Suppressor macrophage (primary cell): Measurements from ENCODE around the gene ABHD17C.

ENCODE experiments used
- DNase-seq, 4 experiments: peaks; one replicate each; pipeline ENCODE4 v3.0.0-alpha.2; 2020 to 2022

Gene ABHD17C

DNA sequence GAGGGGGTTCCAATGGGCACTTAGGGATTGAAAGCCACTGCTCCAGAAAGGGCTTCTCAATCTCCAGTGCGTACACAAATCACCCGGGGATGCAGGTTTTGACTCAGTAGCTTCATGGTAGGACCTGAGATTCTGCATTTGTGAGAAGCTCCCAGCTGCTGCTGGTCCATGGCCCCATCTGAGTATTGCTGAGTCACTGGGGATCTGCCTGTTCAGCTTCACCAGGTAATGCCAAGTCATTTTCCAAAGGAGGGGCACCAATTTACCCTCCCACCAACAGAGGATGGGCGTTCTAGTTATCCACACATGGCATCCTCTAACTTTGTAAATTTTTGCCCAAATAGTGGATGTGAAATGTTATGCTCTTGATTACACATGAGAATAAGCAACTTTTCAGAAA lies 71.2 kb downstream of the ABHD17C start:
- no peak for DNase-seq

GRCh38 chr15:80768158-80768557 lies 73.0 kb downstream of the ABHD17C start:
- DNase-seq, result no peak

- no peak for DNase-seq
Measured at GRCh38 chr15:80769153-80769828, 74.2 kb downstream of the ABHD17C start.

GRCh38 chr15:80769829-80770705 lies 75.0 kb downstream of the ABHD17C start:
- DNase-seq, result no peak

DNA sequence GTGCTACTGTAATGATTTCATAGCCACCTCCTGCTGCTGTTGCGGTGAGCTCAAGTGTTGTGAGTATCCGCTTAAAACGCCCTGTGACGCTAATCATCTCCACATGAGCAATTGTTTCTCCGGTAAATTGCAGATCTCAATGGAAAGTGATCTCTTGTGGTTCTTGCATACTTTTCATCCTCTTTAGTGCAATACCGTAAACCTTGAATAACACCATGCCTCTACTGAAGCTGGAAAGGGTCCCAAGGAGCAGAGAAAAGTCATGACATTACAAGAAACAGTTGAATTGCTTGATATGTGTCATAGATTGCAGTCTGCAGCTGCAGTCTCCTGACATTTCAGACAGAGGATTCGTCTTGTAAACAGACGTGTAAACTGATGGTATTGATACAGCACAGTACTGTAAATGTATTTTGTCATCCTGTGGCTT lies 78.0 kb downstream of the ABHD17C start:
- DNase-seq, result no peak

GRCh38 chr15:80773792-80774352 lies 78.8 kb downstream of the ABHD17C start:
- no peak for DNase-seq

GRCh38 chr15:80774486-80774885 lies 79.4 kb downstream of the ABHD17C start:
- no peak for DNase-seq

- no peak for DNase-seq
Measured at GRCh38 chr15:80775338-80775737, 80.2 kb downstream of the ABHD17C start.

GRCh38 chr15:80776420-80777045 lies 81.4 kb downstream of the ABHD17C start:
- DNase-seq, result peak; percentile 75 to 90 (median 85)

DNA sequence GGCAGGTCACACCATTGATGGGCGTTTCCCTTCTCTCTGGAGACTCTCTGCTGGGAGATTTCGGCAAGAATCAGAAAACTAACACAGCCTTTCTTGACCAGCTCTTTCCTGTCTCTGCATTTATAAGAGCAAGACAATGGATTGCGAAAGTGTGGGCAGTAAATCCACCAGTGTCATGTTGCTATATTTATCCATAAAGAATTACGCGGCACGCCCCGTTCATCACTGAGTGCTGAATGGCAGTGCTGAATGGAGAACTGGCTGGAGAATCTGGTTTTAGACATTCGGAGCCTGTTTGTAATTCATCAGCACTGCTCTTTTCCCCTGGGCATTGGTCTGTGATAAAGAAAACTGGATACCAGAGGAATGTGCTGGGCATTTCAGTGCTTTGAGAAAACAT lies 82.0 kb downstream of the ABHD17C start:
- DNase-seq, result peak; percentile 77 to 92 (median 84)

DNA sequence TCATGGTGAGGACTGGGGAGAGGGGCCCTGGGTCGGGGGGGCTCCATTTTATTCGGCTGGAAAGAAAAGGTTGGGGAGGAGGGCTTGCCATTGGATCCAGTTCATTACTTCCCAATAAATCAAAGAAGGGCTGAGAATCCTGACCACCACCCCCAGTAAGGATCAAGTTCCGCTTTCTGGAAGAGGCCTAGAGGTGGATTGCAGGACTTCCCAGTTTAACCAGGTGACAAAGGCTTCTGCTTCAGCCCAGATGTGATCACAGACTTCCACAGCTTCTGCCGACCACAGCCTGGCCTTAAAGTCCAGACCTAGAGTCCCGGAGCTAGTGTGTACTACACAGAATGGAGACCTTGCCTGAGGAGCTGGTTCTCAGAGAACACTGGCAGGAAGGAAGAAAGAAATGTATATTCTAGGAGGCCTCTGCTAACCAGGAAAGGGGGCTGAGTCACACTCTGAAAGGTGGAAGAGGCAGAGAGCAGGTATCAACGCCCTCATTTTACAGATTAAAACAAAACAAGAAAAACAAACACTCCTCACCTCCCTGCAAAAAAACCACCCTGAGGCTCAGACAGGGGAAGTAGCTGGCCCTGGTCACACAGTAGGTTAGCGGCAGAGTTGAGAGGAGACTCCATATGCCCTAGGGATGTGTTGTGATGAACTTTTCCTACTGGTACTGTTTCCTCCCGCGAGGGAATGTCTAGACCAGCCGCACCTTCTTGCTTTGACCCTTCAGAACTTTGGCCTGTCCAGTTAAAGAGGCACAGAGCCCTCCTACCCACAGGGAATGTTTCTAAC lies 82.9 kb downstream of the ABHD17C start:
- DNase-seq, result peak in 2 of 4 experiments; percentile 13 to 16

DNA sequence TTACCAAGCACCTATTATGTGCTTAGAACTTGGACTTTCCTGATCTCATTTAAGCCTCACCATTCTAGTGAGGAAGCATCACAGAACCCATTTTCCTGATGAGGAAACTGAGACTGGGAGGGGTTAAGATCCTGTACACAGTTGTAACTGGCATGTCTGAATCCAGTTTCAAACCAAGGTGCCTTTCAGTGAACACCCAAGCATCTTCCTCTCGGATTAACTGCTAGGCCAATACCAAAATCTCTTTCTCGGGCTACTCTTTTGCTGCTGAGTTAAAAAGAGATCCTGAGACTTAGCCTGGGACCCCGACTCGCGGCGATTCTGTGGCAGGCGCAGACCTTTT lies 83.5 kb downstream of the ABHD17C start:
- peak in 1 of 4 experiments; percentile 6 for DNase-seq

- peak; percentile 59 to 84 (median 68) for DNase-seq
Measured at GRCh38 chr15:80778964-80779657, 84.0 kb downstream of the ABHD17C start, which contains the start of gene CEMIP. Gene CEMIP, plus strand, starts transcription at chr15:80779370. Its CDS starts 94,510 bp downstream, at chr15:80873880.

DNA sequence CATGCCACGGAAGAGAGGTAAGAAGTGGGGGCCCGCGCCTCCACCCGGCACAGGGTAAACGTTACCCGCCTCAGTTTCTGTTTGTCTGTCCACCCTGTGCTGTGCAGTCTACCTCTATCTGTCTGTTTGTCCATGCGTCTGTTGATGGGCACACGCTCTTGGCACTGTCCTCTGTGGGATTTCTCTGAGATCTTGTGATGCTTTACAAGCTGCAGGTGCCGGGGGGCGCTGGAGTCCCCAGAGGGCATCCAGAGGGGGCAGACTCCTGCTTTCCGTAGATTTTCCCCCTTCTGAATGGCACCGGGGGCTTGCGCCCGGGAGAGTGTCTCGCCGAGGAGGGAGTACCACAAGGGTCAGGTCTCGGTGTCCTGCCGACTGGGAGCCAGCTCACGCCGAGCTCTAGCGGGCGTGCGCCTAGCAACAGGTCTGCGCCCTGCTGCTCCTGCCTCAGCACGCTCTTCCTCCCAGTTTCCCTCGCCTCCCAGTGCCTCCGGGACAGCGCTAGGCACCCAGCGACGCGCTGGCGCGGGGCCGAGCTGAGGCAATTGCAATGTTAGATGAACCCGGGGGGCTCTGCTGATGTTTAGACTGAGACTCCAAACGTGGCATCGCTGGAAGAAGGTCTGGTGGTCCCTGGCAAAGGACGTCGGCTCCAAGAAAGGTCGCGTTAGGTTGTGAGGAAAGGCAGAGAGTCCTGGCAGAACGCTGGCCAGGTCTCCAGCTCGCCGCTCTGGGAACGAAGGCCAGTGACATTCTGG lies 84.7 kb downstream of the ABHD17C start:
- peak in 2 of 4 experiments; percentile 16 to 23 for DNase-seq

- DNase-seq, result peak; percentile 45 to 81 (median 63)
Measured at GRCh38 chr15:80780416-80781221, 85.5 kb downstream of the ABHD17C start.

- DNase-seq, result no peak
Measured at GRCh38 chr15:80783260-80783659, 88.2 kb downstream of the ABHD17C start.

GRCh38 chr15:80785335-80785734 lies 90.2 kb downstream of the ABHD17C start:
- DNase-seq, result no peak

DNA sequence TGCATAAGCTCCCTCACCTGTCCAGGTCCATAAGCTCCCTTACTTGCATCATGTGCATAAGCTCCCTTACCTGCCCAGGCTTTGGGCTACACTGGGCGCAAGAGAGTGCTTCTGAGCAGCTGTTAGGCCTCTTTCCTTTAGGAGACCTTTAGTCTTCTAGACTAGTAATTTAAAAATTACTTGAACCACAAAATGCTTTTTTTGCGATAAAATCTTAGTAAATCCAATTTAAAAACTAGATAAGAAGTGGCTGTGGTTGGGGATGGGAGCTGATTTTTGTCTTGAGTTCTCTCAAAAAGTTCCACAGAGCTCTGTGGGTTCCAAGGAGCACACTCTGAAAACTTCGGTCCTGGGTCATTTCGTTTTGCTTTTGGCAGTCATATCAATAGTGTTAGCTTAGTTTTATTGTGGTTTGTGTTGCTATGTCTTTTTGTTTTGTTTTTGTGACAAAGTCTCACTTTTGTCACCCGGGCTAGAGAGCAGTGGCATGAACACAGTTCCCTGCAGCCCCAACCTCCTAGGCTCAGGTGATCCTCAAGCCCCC lies 90.8 kb downstream of the ABHD17C start:
- DNase-seq, result no peak

DNA sequence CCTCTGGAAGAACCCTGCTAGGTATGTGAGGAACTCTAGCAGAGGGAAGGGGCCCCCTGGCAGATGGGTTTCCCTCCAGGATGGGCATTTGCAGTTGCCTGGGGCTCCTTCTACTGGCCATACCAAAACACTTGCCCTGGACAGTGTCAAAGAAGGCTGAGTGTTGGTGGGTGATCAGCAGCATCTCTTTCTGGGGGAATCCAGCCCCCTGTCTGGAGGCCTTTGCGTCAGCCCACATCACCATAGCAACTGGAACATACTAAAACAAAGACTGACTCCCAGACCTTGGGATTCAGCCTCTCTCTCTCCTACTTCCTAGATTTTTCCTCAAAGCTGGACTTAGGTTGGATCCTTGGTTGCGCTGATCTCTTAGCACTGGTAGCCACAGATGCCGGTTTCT lies 92.2 kb downstream of the ABHD17C start:
- no peak for DNase-seq
